Effector memory CD8-positive, alpha-beta T cell (primary cell): ENCODE measurements around the gene HDAC8.

ENCODE experiments used
- ATAC-seq: fragments of 150-1000 bp; cut with Tn5 transposase; replicated peaks from 2 replicates; pipeline ENCODE4 v1.10.0; 2021; ENCODE audit warnings: mild to moderate bottlenecking, moderate library complexity
- DNase-seq, 3 experiments: peaks; one replicate each; pipeline ENCODE4 v3.0.0; 2021
- H3K27ac Mint-ChIP-seq, 2 donors: one replicate each; pipeline ENCODE4 v1.8.0; 2022; ENCODE audit warnings: mild to moderate bottlenecking in 2 of 2, mixed read lengths in 2 of 2, moderate library complexity in 2 of 2
- H3K27me3 Mint-ChIP-seq, 2 donors: one replicate each; pipeline ENCODE4 v1.8.0; 2022; ENCODE audit warnings: mixed read lengths in 2 of 2
- H3K36me3 Mint-ChIP-seq: one replicate; pipeline ENCODE4 v1.8.0; 2022; ENCODE audit warnings: mild to moderate bottlenecking, moderate library complexity, mixed read lengths; ENCODE audit not compliant: insufficient read depth
- H3K4me1 Mint-ChIP-seq, 2 donors: one replicate each; pipeline ENCODE4 v1.8.0; 2022; ENCODE audit warnings: low read depth in 2 of 2, mixed read lengths in 2 of 2
- H3K4me3 Mint-ChIP-seq, 2 donors: one replicate each; pipeline ENCODE4 v1.8.0; 2022; ENCODE audit warnings: mild to moderate bottlenecking in 2 of 2, mixed read lengths in 2 of 2, moderate library complexity in 2 of 2
- H3K9me3 Mint-ChIP-seq, 2 donors: one replicate each; pipeline ENCODE4 v1.8.0; 2022; ENCODE audit warnings: mixed read lengths in 2 of 2

The HDAC8 gene

GRCh38 chrX:72368796-72369195 lies 203.8 kb downstream of the HDAC8 start:
- Mint-ChIP-seq H3K27ac (no peak overlapping the region), H3K4me1 (no peaks in the 10 kb centered on the region), H3K36me3 (peaks cover 6% of the 10 kb centered on the region), H3K4me3 (no peak overlapping the region), H3K27me3 (no peaks in the 10 kb centered on the region), H3K9me3 (no peaks in the 10 kb centered on the region)
- ATAC-seq (no peak), DNase-seq (no peak)

GRCh38 chrX:72367516-72367915 lies 205.1 kb downstream of the HDAC8 start:
- ATAC-seq (no peak), DNase-seq (no peak)
- no peak overlapping the region for H3K4me3 Mint-ChIP-seq
- no peaks in the 10 kb centered on the region for H3K4me1 Mint-ChIP-seq
- H3K27ac Mint-ChIP-seq, result no peak overlapping the region
- no peaks in the 10 kb centered on the region for H3K9me3 Mint-ChIP-seq
- peaks cover 6% of the 10 kb centered on the region for H3K36me3 Mint-ChIP-seq
- H3K27me3 Mint-ChIP-seq, result no peaks in the 10 kb centered on the region

- H3K9me3 Mint-ChIP-seq, result no peaks in the 10 kb centered on the region
- no peaks in the 10 kb centered on the region for H3K27me3 Mint-ChIP-seq
- DNase-seq, result no peak
- H3K36me3 Mint-ChIP-seq, result peaks cover 6% of the 10 kb centered on the region
- H3K4me3 Mint-ChIP-seq, result no peak overlapping the region
- ATAC-seq, result no peak
- H3K27ac Mint-ChIP-seq, result no peak overlapping the region
- H3K4me1 Mint-ChIP-seq, result no peaks in the 10 kb centered on the region
Observed at GRCh38 chrX:72366701-72367454, 205.8 kb downstream of the HDAC8 start.

- DNase-seq, result no peak
- H3K36me3 Mint-ChIP-seq, result peaks cover 5% of the 10 kb centered on the region
- H3K4me3 Mint-ChIP-seq, result no peak overlapping the region
Observed at GRCh38 chrX:72366178-72366577, 206.5 kb downstream of the HDAC8 start.

GRCh38 chrX:72365126-72365525 lies 207.5 kb downstream of the HDAC8 start:
- no peaks in the 10 kb centered on the region for H3K27me3 Mint-ChIP-seq
- no peaks in the 10 kb centered on the region for H3K36me3 Mint-ChIP-seq
- no peak overlapping the region for H3K27ac Mint-ChIP-seq
- no peaks in the 10 kb centered on the region for H3K4me1 Mint-ChIP-seq
- no peak overlapping the region for H3K4me3 Mint-ChIP-seq
- ATAC-seq (no peak), DNase-seq (no peak)
- H3K9me3 Mint-ChIP-seq, result no peaks in the 10 kb centered on the region

More at GRCh38 chrX:72366178-72366577, 206.5 kb downstream of the HDAC8 start:
- Mint-ChIP-seq H3K4me1 (no peaks in the 10 kb centered on the region), H3K27ac (no peak overlapping the region), H3K27me3 (no peaks in the 10 kb centered on the region), H3K9me3 (no peaks in the 10 kb centered on the region)
- no peak for ATAC-seq

GRCh38 chrX:72360326-72360725 lies 212.3 kb downstream of the HDAC8 start:
- H3K27me3 Mint-ChIP-seq, result no peaks in the 10 kb centered on the region
- no peak overlapping the region for H3K27ac Mint-ChIP-seq
- H3K9me3 Mint-ChIP-seq, result no peaks in the 10 kb centered on the region
- no peak overlapping the region for H3K4me3 Mint-ChIP-seq
- H3K36me3 Mint-ChIP-seq, result no peaks in the 10 kb centered on the region
- no peak for DNase-seq
- ATAC-seq, result no peak
- H3K4me1 Mint-ChIP-seq, result no peaks in the 10 kb centered on the region

GRCh38 chrX:72358313-72358712 lies 214.3 kb downstream of the HDAC8 start:
- no peaks in the 10 kb centered on the region for H3K9me3 Mint-ChIP-seq
- no peak for DNase-seq
- no peaks in the 10 kb centered on the region for H3K36me3 Mint-ChIP-seq
- no peak overlapping the region for H3K4me3 Mint-ChIP-seq
- no peak for ATAC-seq
- H3K27ac Mint-ChIP-seq, result no peak overlapping the region
- H3K27me3 Mint-ChIP-seq, result no peaks in the 10 kb centered on the region
- no peaks in the 10 kb centered on the region for H3K4me1 Mint-ChIP-seq

GRCh38 chrX:72352786-72353185 lies 219.9 kb downstream of the HDAC8 start:
- H3K27ac Mint-ChIP-seq, result no peak overlapping the region
- H3K36me3 Mint-ChIP-seq, result peaks cover 8% of the 10 kb centered on the region
- H3K4me3 Mint-ChIP-seq, result no peak overlapping the region
- no peaks in the 10 kb centered on the region for H3K27me3 Mint-ChIP-seq
- no peak for ATAC-seq
- H3K9me3 Mint-ChIP-seq, result no peaks in the 10 kb centered on the region
- DNase-seq, result no peak
- no peaks in the 10 kb centered on the region for H3K4me1 Mint-ChIP-seq

GRCh38 chrX:72351606-72352334 lies 220.9 kb downstream of the HDAC8 start:
- H3K4me1 Mint-ChIP-seq, result no peaks in the 10 kb centered on the region
- no peak for ATAC-seq
- H3K27ac Mint-ChIP-seq, result no peak overlapping the region
- H3K36me3 Mint-ChIP-seq, result peaks cover 12% of the 10 kb centered on the region
- H3K27me3 Mint-ChIP-seq, result no peaks in the 10 kb centered on the region
- DNase-seq, result no peak
- H3K4me3 Mint-ChIP-seq, result no peak overlapping the region
- no peaks in the 10 kb centered on the region for H3K9me3 Mint-ChIP-seq

- H3K36me3 Mint-ChIP-seq, result peaks cover 12% of the 10 kb centered on the region
- no peaks in the 10 kb centered on the region for H3K4me1 Mint-ChIP-seq
- H3K27ac Mint-ChIP-seq, result no peak overlapping the region
- H3K4me3 Mint-ChIP-seq, result no peak overlapping the region
- no peaks in the 10 kb centered on the region for H3K9me3 Mint-ChIP-seq
- DNase-seq (no peak), ATAC-seq (no peak)
- no peaks in the 10 kb centered on the region for H3K27me3 Mint-ChIP-seq
Observed at GRCh38 chrX:72349190-72349589, 223.5 kb downstream of the HDAC8 start.

GRCh38 chrX:72348247-72348979 lies 224.2 kb downstream of the HDAC8 start:
- no peak overlapping the region for H3K27ac Mint-ChIP-seq
- H3K27me3 Mint-ChIP-seq, result no peaks in the 10 kb centered on the region
- ATAC-seq, result no peak
- no peak overlapping the region for H3K4me3 Mint-ChIP-seq
- no peak for DNase-seq
- H3K9me3 Mint-ChIP-seq, result no peaks in the 10 kb centered on the region
- H3K4me1 Mint-ChIP-seq, result no peaks in the 10 kb centered on the region
- peaks cover 12% of the 10 kb centered on the region for H3K36me3 Mint-ChIP-seq

- Mint-ChIP-seq H3K27me3 (no peaks in the 10 kb centered on the region), H3K9me3 (no peaks in the 10 kb centered on the region), H3K4me1 (no peaks in the 10 kb centered on the region), H3K36me3 (peaks cover 10% of the 10 kb centered on the region), H3K4me3 (no peak overlapping the region), H3K27ac (no peak overlapping the region)
- ATAC-seq (no peak), DNase-seq (no peak)
Observed at GRCh38 chrX:72347366-72347765, 225.3 kb downstream of the HDAC8 start.

- Mint-ChIP-seq H3K27ac (no peak overlapping the region), H3K9me3 (no peaks in the 10 kb centered on the region), H3K4me1 (no peaks in the 10 kb centered on the region), H3K36me3 (peaks cover 9% of the 10 kb centered on the region), H3K4me3 (no peak overlapping the region), H3K27me3 (no peaks in the 10 kb centered on the region)
- ATAC-seq (no peak), DNase-seq (no peak)
Observed at GRCh38 chrX:72346302-72346949, 226.2 kb downstream of the HDAC8 start.
